ENCODE measurements around the gene ZSCAN2. TPM values are rescaled to one million over a fixed set of nuclear protein-coding genes. Genes with fewer than 3 reads are reported as not detected.
"Not testable (repeated sequence)": the region's sequence is repeated elsewhere in the genome, so short reads cannot be mapped to it uniquely, and the experiment has no call there.

ZSCAN2 gene
- total RNA-seq, 6 donors from 2014 or later: 4.1 to 11.0 (median 5.9) TPM

DNA sequence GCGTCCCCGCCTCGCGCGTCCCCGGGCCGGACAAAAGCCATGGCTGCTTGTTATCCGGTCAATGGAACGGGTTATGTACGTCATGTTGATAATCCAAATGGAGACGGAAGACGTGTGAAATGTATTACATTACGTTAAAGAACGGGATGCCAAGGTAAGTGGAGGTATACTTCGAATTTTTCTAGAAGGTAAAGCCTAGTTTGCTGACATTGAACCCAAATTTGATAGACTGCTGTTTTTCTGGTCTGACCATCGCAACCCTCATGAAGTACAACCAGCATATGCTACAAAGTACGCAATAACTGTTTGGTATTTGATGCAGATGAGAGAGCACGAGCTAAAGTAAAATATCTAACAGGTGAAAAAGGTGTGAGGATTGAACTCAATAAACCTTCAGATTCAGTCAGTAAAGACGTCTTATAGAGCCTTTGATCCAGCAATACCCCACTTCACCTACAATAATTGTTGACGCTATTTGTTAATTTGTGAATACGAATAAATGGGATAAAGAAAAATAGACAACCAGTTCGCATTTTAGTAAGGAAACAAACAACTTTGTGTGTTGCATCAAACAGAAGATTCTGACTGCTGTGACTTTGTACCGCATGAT is 33.5 kb downstream of the ZSCAN2 start:
- peaks cover 5 to 29% (median 21%) of the 10 kb centered on the region in 4 donors for H3K36me3 ChIP-seq
- H3K9me3 ChIP-seq: no peaks in the 10 kb centered on the region
- DNase-seq (no peak), ATAC-seq (ENCODE audit: low FRiP score in 2 of 2) (no peak)
- H3K27me3 ChIP-seq: no peaks in the 10 kb centered on the region
- peak overlapping the region; percentile 55 to 73 (median 66) for H3K4me3 ChIP-seq
- no peak for TF ChIP-seq POLR2AphosphoS5 (IDR thresholded peaks at IDR 0.05)
- H3K27ac ChIP-seq: peak overlapping the region; percentile 89 to 94 (median 93)
- 29 to 34% methylated on average over 23 of the region's 23 CpGs for WGBS, 2 donors
- H3K4me1 ChIP-seq: peaks cover 33 to 42% (median 39%) of the 10 kb centered on the region in 4 donors

DNA sequence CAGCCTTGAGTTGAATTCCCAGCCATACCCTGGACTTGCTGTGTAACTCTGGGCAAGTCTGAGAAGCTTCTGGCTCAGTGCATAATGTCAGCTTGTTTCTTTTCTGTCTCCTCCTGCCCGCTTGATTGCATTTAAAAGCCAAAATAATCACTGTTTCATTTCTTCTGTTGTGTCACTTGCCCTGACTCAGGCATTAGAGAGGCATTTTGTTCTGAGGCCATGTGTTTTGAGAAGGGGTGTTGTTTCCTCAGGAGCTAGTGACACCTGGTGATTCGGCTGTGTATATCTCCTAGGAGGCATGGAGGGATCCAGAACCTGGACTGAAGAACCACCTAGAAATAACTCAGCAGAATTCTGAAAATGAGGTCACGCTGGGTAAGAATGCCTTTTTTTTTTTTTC is 37.3 kb downstream of the ZSCAN2 start:
- H3K27ac ChIP-seq: no peak overlapping the region
- no peaks in the 10 kb centered on the region for H3K27me3 ChIP-seq
- H3K9me3 ChIP-seq: no peaks in the 10 kb centered on the region
- peaks cover 21 to 66% (median 57%) of the 10 kb centered on the region in 4 donors for H3K36me3 ChIP-seq
- no peak for ATAC-seq (ENCODE audit: low FRiP score in 2 of 2)
- DNase-seq: no peak
- H3K4me1 ChIP-seq: peaks cover 15 to 19% (median 18%) of the 10 kb centered on the region in 4 donors
- no peak overlapping the region for H3K4me3 ChIP-seq
- TF ChIP-seq POLR2AphosphoS5 (IDR thresholded peaks at IDR 0.05) (no peak), EP300 (IDR thresholded peaks at IDR 0.05) (no peak), POLR2A (IDR thresholded peaks at IDR 0.05) (no peak)
- TF ChIP-seq, protein P1, sequence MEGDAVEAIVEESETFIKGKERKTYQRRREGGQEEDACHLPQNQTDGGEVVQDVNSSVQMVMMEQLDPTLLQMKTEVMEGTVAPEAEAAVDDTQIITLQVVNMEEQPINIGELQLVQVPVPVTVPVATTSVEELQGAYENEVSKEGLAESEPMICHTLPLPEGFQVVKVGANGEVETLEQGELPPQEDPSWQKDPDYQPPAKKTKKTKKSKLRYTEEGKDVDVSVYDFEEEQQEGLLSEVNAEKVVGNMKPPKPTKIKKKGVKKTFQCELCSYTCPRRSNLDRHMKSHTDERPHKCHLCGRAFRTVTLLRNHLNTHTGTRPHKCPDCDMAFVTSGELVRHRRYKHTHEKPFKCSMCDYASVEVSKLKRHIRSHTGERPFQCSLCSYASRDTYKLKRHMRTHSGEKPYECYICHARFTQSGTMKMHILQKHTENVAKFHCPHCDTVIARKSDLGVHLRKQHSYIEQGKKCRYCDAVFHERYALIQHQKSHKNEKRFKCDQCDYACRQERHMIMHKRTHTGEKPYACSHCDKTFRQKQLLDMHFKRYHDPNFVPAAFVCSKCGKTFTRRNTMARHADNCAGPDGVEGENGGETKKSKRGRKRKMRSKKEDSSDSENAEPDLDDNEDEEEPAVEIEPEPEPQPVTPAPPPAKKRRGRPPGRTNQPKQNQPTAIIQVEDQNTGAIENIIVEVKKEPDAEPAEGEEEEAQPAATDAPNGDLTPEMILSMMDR (IDR thresholded peaks at IDR 0.05): no peak
- WGBS, 2 donors: 81 to 82% methylated on average over 3 of the region's 3 CpGs

DNA sequence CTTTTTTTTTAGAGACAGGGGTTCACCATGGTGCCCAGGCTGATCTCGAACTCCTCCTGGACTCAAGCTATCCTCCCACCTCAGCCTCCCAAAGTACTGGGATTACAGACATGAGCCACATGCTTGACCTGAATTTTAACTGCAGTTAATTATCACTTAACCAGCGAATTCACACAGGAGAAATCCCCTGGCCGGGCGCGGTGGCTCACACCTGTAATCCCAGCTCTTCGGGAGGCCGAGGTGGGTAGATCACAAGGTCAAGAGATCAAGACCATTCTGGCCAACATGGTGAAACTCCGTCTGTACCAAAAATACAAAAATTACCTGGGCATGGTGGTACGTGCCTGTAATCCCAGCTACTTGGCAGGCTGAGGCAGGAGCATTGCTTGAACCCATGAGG is 41.1 kb downstream of the ZSCAN2 start:
- not testable (repeated sequence) for DNase-seq; ATAC-seq (ENCODE audit: low FRiP score in 2 of 2)
- peaks cover 30 to 98% (median 88%) of the 10 kb centered on the region in 4 donors for H3K36me3 ChIP-seq

DNA sequence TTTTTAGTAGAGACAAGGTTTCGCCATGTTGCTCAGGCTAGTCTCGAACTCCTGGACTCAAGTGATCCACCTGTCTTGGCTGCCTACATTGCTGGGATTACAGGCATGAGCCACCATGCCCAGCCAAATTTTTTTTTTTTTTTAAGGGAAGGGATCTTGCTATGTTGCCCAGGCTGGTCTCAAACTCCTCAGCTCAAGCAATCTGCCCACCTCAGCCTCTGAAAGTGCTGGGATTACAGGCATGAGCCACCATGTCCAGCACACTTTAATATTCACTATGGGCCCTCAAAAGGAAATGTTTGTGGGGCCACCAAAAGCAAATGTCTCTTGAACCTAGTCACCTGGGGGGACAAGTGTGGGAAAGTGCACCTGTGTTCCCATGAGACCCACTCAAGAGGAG is 41.8 kb downstream of the ZSCAN2 start:
- not testable (repeated sequence) for ATAC-seq (ENCODE audit: low FRiP score in 2 of 2); H3K4me3 ChIP-seq; H3K27ac ChIP-seq; DNase-seq; H3K9me3 ChIP-seq; H3K27me3 ChIP-seq; H3K4me1 ChIP-seq
- H3K36me3 ChIP-seq: peaks cover 30 to 100% (median 90%) of the 10 kb centered on the region in 4 donors
- WGBS, 2 donors: 42 to 82% methylated on average over 2 of the region's 2 CpGs

More for the DNA sequence above, 41.1 kb downstream of the ZSCAN2 start:
- H3K27ac ChIP-seq, H3K9me3 ChIP-seq, H3K27me3 ChIP-seq, H3K4me3 ChIP-seq, H3K4me1 ChIP-seq: not testable (repeated sequence)
- WGBS, 2 donors: 93 to 95% methylated on average over 6 to 9 of the region's 9 CpGs

DNA sequence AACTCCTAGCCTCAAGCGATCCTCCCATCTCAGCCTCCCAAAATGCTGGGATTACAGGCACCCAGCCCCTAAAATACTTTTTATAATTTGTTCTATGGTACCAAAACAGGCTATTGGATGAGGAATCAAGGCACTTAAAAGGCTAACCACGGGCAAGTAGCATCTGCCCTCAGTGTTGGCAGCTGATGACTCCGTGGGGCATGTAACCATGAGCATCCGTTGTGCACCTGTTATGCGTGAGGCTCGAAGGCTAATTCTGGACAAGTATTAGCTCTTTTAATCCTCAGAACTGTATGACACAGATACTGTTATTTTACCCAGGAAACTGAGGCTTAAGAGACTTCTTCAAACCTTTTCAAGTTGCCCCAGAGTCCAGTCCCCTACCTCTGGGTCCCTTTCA is 43.0 kb downstream of the ZSCAN2 start:
- DNase-seq (no peak), ATAC-seq (ENCODE audit: low FRiP score in 2 of 2) (no peak)
- Histone ChIP-seq H3K36me3 (peaks cover 33 to 100% (median 94%) of the 10 kb centered on the region in 4 donors), H3K27me3 (no peaks in the 10 kb centered on the region), H3K27ac (no peak overlapping the region), H3K4me1 (peaks cover 0 to 6% (median 4%) of the 10 kb centered on the region in 4 donors), H3K4me3 (no peak overlapping the region), H3K9me3 (no peaks in the 10 kb centered on the region)
- TF ChIP-seq POLR2A (IDR thresholded peaks at IDR 0.05) (no peak), POLR2AphosphoS5 (IDR thresholded peaks at IDR 0.05) (no peak), EP300 (IDR thresholded peaks at IDR 0.05) (no peak)
- TF ChIP-seq, protein P1 (IDR thresholded peaks at IDR 0.05): no peak
- 91 to 93% methylated on average over 6 of the region's 6 CpGs for WGBS, 2 donors

DNA sequence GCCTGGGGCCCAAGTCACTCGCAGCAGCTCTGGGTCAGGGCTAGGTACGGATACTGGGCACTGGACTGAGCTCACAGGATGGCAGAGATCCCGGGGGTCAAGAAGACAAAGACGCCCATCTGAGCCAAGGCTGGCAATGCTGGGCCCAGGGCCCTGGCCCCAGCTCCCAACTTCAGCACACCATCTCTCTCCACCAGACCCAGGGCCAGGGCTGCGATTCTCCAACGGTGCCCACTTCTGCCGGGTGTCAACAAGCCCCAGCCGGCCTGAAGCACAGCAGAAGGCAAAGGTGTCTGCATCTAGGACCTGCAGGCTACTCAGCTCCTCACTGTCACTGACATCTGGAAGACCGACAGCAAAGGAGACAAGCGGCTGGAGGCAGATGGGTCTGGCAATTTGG is 44.7 kb downstream of the ZSCAN2 start:
- Histone ChIP-seq H3K9me3 (no peaks in the 10 kb centered on the region), H3K4me1 (peaks cover 0 to 13% (median 8%) of the 10 kb centered on the region in 4 donors), H3K27me3 (no peaks in the 10 kb centered on the region), H3K36me3 (peaks cover 32 to 100% (median 90%) of the 10 kb centered on the region in 4 donors), H3K4me3 (no peak overlapping the region), H3K27ac (no peak overlapping the region)
- TF ChIP-seq POLR2A (IDR thresholded peaks at IDR 0.05) (no peak), POLR2AphosphoS5 (IDR thresholded peaks at IDR 0.05) (no peak), EP300 (IDR thresholded peaks at IDR 0.05) (no peak)
- TF ChIP-seq, protein P1 (IDR thresholded peaks at IDR 0.05): no peak
- 96 to 97% methylated on average over 4 to 10 of the region's 10 CpGs for WGBS, 2 donors
- ATAC-seq (ENCODE audit: low FRiP score in 2 of 2) (no peak), DNase-seq (peak in 1 of 2 donors; percentile 40)

All from upper lobe of left lung (tissue), 6 donors.